IMR-90 (cell line): ENCODE measurements around the gene CD82. TPM values are rescaled to one million over a fixed set of nuclear protein-coding genes. Genes with fewer than 3 reads are reported as not detected.

Experiments
- ATAC-seq: fragments of 200-7000 bp; cut with Tn5 transposase; 2 replicates; pipeline ENCODE4 v1.9.1; 2020; ENCODE audit warnings: low read depth, mild to moderate bottlenecking, moderate library complexity
- BruUV-seq: library from RNA; stranded (reverse); fragments of 400-500 nt; replicated peaks from 2 replicates; lab custom pipeline; 2021; lab: Mats Ljungman, UMichigan
- CTCF ChIA-PET: fragments of 300-600 bp; formaldehyde crosslinking; extraction: SDS; loops from one replicate; lab custom pipeline; 2021; ENCODE audit warnings: antibody characterized with exemption; lab: Yijun Ruan, JAX
- POLR2A ChIA-PET: fragments of 300-600 bp; sonication (Branson Sonifier 250); formaldehyde crosslinking; loops from one replicate; lab custom pipeline; 2022; ENCODE audit warnings: antibody characterized with exemption; ENCODE audit not compliant: unreplicated experiment; lab: Charles Lee
- DNase-seq: peaks from one replicate; pipeline ENCODE4 v3.0.0; 2013
- H2AFZ ChIP-seq: replicated peaks from 2 replicates; pipeline ENCODE3; 2013; ENCODE audit warnings: low read length, mild to moderate bottlenecking; ENCODE audit not compliant: poor library complexity
- H2AK5ac ChIP-seq: 2 replicates; pipeline ENCODE4 v1.6.1; 2013; ENCODE audit warnings: low read depth, low read length, inconsistent platforms
- H2AK9ac ChIP-seq: replicated peaks from 2 replicates; pipeline ENCODE3; 2013; ENCODE audit warnings: mild to moderate bottlenecking, low read depth, low read length, moderate library complexity; ENCODE audit not compliant: poor library complexity
- H2BK120ac ChIP-seq: 2 replicates; pipeline ENCODE4 v1.6.1; 2013; ENCODE audit warnings: low read depth, low read length, inconsistent platforms
- H2BK15ac ChIP-seq: 3 replicates; pipeline ENCODE4 v1.6.1; 2013; ENCODE audit warnings: low read depth, low read length, inconsistent platforms
- H2BK20ac ChIP-seq: 2 replicates; pipeline ENCODE4 v1.6.1; 2013; ENCODE audit warnings: low read depth, mild to moderate bottlenecking, inconsistent platforms, low read length, moderate library complexity
- H2BK5ac ChIP-seq: 2 replicates; pipeline ENCODE4 v1.6.1; 2013; ENCODE audit warnings: mild to moderate bottlenecking, low read depth, low read length, inconsistent platforms; ENCODE audit not compliant: poor library complexity, severe bottlenecking
- H3K14ac ChIP-seq: replicated peaks from 2 replicates; pipeline ENCODE4 v1.6.1; 2013; ENCODE audit warnings: low read depth, low read length, inconsistent platforms
- H3K18ac ChIP-seq: 2 replicates; pipeline ENCODE4 v1.6.1; 2013; ENCODE audit warnings: low read depth, low read length, control low read depth
- H3K23ac ChIP-seq: 2 replicates; pipeline ENCODE4 v1.6.1; 2013; ENCODE audit warnings: low read depth, low read length, inconsistent platforms
- H3K27ac ChIP-seq: 2 replicates; pipeline ENCODE4 v1.5.1; 2013; ENCODE audit warnings: mild to moderate bottlenecking, control low read depth, low read length; ENCODE audit not compliant: insufficient read depth
- H3K27me3 ChIP-seq: 2 replicates; pipeline ENCODE4 v1.6.1; 2013; ENCODE audit warnings: low read length; ENCODE audit not compliant: control insufficient read depth, insufficient read depth
- H3K36me3 ChIP-seq: 2 replicates; pipeline ENCODE4 v1.6.1; 2013; ENCODE audit warnings: low read length, mixed read lengths; ENCODE audit not compliant: control insufficient read depth, insufficient read depth
- H3K4ac ChIP-seq: 2 replicates; pipeline ENCODE4 v1.6.1; 2013; ENCODE audit warnings: low read depth, low read length, inconsistent platforms
- H3K4me1 ChIP-seq: 2 replicates; pipeline ENCODE4 v1.6.1; 2013; ENCODE audit warnings: low read length, mixed read lengths; ENCODE audit not compliant: control insufficient read depth, insufficient read depth
- H3K4me2 ChIP-seq: 2 replicates; pipeline ENCODE4 v1.6.1; 2013; ENCODE audit warnings: low read depth, mild to moderate bottlenecking, control low read depth, low read length, moderate library complexity
- H3K4me3 ChIP-seq: 2 replicates; pipeline ENCODE4 v1.5.1; 2013; ENCODE audit warnings: low read depth, mild to moderate bottlenecking, control low read depth, low read length, moderate library complexity; ENCODE audit not compliant: insufficient read depth
- H3K56ac ChIP-seq: 2 replicates; pipeline ENCODE4 v1.6.1; 2013; ENCODE audit warnings: low read length, inconsistent platforms; ENCODE audit not compliant: insufficient read depth; ENCODE audit errors: extremely low read depth
- H3K79me1 ChIP-seq, 2 experiments: 2 replicates each; pipeline ENCODE4 v1.6.1; 2013; ENCODE audit warnings: low read length in 2 of 2, inconsistent platforms in 1 of 2, low read depth in 1 of 2
- H3K9ac ChIP-seq: 2 replicates; pipeline ENCODE4 v1.6.1; 2013; ENCODE audit warnings: low read depth, low read length, control low read depth
- H3K9me1 ChIP-seq: 2 replicates; pipeline ENCODE4 v1.6.1; 2013; ENCODE audit warnings: low read length, inconsistent platforms; ENCODE audit not compliant: insufficient read depth
- H3K9me3 ChIP-seq: 2 replicates; pipeline ENCODE4 v1.6.1; 2013; ENCODE audit warnings: low read length; ENCODE audit not compliant: control insufficient read depth, insufficient read depth
- H4K20me1 ChIP-seq: 2 replicates; pipeline ENCODE4 v1.6.1; 2013; ENCODE audit warnings: low read length, inconsistent platforms; ENCODE audit not compliant: insufficient read depth
- H4K5ac ChIP-seq: 2 replicates; pipeline ENCODE4 v1.6.1; 2013; ENCODE audit warnings: mild to moderate bottlenecking, low read depth, low read length, control low read depth
- H4K8ac ChIP-seq, 2 experiments: 2 replicates each; pipeline ENCODE4 v1.6.1; 2013; ENCODE audit warnings: low read depth in 2 of 2, low read length in 2 of 2, control low read depth in 1 of 2, inconsistent platforms in 1 of 2
- H4K91ac ChIP-seq: 2 replicates; pipeline ENCODE4 v1.6.1; 2013; ENCODE audit warnings: low read depth, low read length, inconsistent platforms; ENCODE audit not compliant: insufficient read depth
- BHLHE40 ChIP-seq: fragments of 150-350 bp; IDR thresholded peaks from 2 replicates; pipeline ENCODE4 v1.6.1; 2016; ENCODE audit warnings: mild to moderate bottlenecking, low read depth, low read length
- CEBPB ChIP-seq: IDR thresholded peaks from 2 replicates; pipeline ENCODE4 v1.6.1; 2012; ENCODE audit warnings: low read depth, low read length, improper control_type of control experiment
- CHD1 ChIP-seq: IDR thresholded peaks from 2 replicates; pipeline ENCODE4 v1.6.1; 2012; ENCODE audit warnings: low read depth, low read length, improper control_type of control experiment
- FOS ChIP-seq: fragments of 150-350 bp; IDR thresholded peaks from 2 replicates; pipeline ENCODE4 v1.6.1; 2016; ENCODE audit warnings: low read depth, low read length
- MAFK ChIP-seq: IDR thresholded peaks from 2 replicates; pipeline ENCODE4 v1.6.1; 2012; ENCODE audit warnings: low read depth, low read length, improper control_type of control experiment
- MAZ ChIP-seq: IDR thresholded peaks from 2 replicates; pipeline ENCODE4 v1.6.1; 2012; ENCODE audit warnings: low read depth, mild to moderate bottlenecking, low read length, improper control_type of control experiment, moderate library complexity, borderline replicate concordance
- MXI1 ChIP-seq: IDR thresholded peaks from 2 replicates; pipeline ENCODE4 v1.6.1; 2012; ENCODE audit warnings: low read depth, mild to moderate bottlenecking, low read length, moderate library complexity, borderline replicate concordance
- NFE2L2 ChIP-seq: fragments of 150-350 bp; IDR thresholded peaks from 2 replicates; pipeline ENCODE4 v1.6.1; 2016; ENCODE audit warnings: low read depth, mild to moderate bottlenecking, low read length
- POLR2A ChIP-seq: IDR thresholded peaks from 2 replicates; pipeline ENCODE4 v1.6.1; 2012; ENCODE audit warnings: mild to moderate bottlenecking, low read depth, low read length
- RAD21 ChIP-seq: IDR thresholded peaks from 2 replicates; pipeline ENCODE4 v1.6.1; 2012; ENCODE audit warnings: low read length, improper control_type of control experiment
- RCOR1 ChIP-seq: IDR thresholded peaks from 2 replicates; pipeline ENCODE4 v1.6.1; 2012; ENCODE audit warnings: mild to moderate bottlenecking, low read length, improper control_type of control experiment; ENCODE audit not compliant: insufficient replicate concordance
- SMC3 ChIP-seq: fragments of 150-350 bp; IDR thresholded peaks from 2 replicates; pipeline ENCODE4 v1.6.1; 2016; ENCODE audit warnings: low read depth, mild to moderate bottlenecking, antibody characterized with exemption, low read length, moderate library complexity
- WGBS, 2 experiments: methylation state at CpG; one replicate each; pipeline versions ENCODE4 v1.1.5 to v1.1.7; 2013; ENCODE audit warnings: missing lambda C conversion rate in 2 of 2; ENCODE audit not compliant: insufficient read length in 1 of 2; ENCODE audit errors: extremely low coverage in 2 of 2; 5-methylcytosine and 5-hydroxymethylcytosine counted together
- dilution Hi-C: fragments of 300-500 bp; cut with HindIII; formaldehyde crosslinking; loops from one replicate; pipeline ENCODE4 v1.14.3; 2018; ENCODE audit warnings: low sequenced_read_pairs; ENCODE audit not compliant: unreplicated experiment
- in situ Hi-C: fragments of 300-500 bp; cut with MboI; formaldehyde crosslinking; loops from 3 replicates; pipeline ENCODE4 v1.14.3; 2019; ENCODE audit warnings: low sequenced_read_pairs, inconsistent platforms, mixed read lengths
- intact Hi-C: fragments of 100-400 bp; cut with micrococcal nuclease; formaldehyde crosslinking; loops from 2 replicates; pipeline ENCODE4 v1.10.0; 2022
- polyA plus RNA-seq, 3 experiments: library from polyadenylated mRNA; depleted of rRNA; stranded (reverse); fragments of >200 nt; gene quantifications; 2 replicates each; pipeline ENCODE4 v1.2.3, GENCODE V29; 2012; ENCODE audit warnings: low replicate concordance in 1 of 3
- total RNA-seq: library from RNA; depleted of rRNA; stranded (reverse); fragments of >200 nt; gene quantifications from 2 replicates; pipeline ENCODE4 v1.2.3, GENCODE V29; 2012
- TF ChIP-seq, protein P1 (sequence below): fragments of 150-350 bp; IDR thresholded peaks from 2 replicates; pipeline ENCODE4 v1.6.1; 2017; ENCODE audit warnings: mild to moderate bottlenecking, antibody characterized with exemption, low read length, low read depth
- TF ChIP-seq, protein P2 (sequence below): fragments of 150-350 bp; IDR thresholded peaks from 2 replicates; pipeline ENCODE4 v1.6.1; 2016; ENCODE audit warnings: low read depth, mild to moderate bottlenecking, low read length, moderate library complexity, borderline replicate concordance
- TF ChIP-seq, protein P3 (sequence below): conservative IDR thresholded peaks from 2 replicates; pipeline ENCODE4 v1.5.1; 2012; ENCODE audit warnings: mild to moderate bottlenecking, low read depth, low read length, improper control_type of control experiment

CD82 gene
- total and polyA plus RNA-seq, 2 of the 4 experiments (the other 2 are of a cell fraction): 32.8 to 49.4 TPM

DNA sequence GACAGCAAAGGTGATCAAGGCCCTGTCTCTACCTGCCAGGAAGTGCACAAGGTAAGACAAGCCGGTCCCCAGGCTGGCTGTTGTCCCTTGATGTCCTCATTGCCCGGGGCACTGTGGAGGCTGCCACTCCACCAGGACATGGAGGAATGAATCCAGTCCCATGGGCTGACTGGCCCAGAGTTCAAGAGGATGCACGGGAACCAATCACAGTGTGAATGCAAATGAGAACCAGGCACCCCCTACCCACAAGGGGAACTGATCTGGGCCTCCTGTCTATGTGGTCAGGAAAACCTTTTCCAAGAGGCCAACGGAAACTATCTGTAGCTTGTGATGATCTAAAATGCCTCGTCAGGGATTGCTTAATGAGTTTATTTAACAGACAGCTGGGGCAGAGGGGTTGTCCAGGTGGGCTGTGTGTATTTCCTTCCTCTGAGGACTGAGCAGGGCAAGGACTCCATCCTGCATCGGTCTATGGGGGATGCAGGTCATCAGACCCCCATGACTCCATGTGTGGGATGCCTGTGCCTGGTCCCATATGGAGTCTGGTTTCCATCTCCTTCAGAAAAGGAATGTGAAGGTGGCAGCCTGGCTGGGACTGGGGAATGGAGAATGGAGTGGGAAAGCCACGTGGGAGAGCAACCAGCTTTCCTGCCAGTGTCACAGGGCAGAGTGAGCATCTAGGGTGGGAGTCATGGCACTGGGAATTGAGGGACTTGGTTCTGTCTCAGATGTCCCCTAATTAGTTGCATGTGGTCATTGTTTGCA is 60.5 kb downstream of the CD82 start:
- Histone ChIP-seq H3K9me1 (no peaks in the 10 kb centered on the region), H3K23ac (no peak overlapping the region), H3K79me1 (no peaks in the 10 kb centered on the region), H4K8ac (no peak overlapping the region), H2BK20ac (no peak overlapping the region), H2BK15ac (no peak overlapping the region), H3K14ac (no peak overlapping the region), H3K9ac (no peak overlapping the region), H2BK5ac (no peak overlapping the region), H2AFZ (no peak overlapping the region), H3K18ac (no peak overlapping the region), H2BK120ac (no peak overlapping the region), H3K4me3 (no peak overlapping the region), H3K27me3 (peaks cover 10% of the 10 kb centered on the region), H3K56ac (no peak overlapping the region), H3K36me3 (no peaks in the 10 kb centered on the region), H3K4ac (no peak overlapping the region), H3K4me1 (peaks cover 5% of the 10 kb centered on the region; the same call in 1 of the 2 replicates), H4K5ac (no peak overlapping the region), H2AK9ac (no peak overlapping the region), H3K27ac (no peak overlapping the region), H4K91ac (no peak overlapping the region), H2AK5ac (no peak overlapping the region), H3K4me2 (no peak overlapping the region), H3K9me3 (0 out of 2 replicates have a peak, but pooled peaks cover 2% of the 10 kb centered on the region), H4K20me1 (0 out of 2 replicates have a peak, but pooled peaks cover 3% of the 10 kb centered on the region)
- ChIA-PET CTCF (interaction anchor here (0.7 to 1.0 kb wide), 2 partner anchors 9 to 477 kb away, joined by 3 read pairs; no protein-coding TSS in a partner anchor), POLR2A (no interaction called here)
- ATAC-seq: no peak
- 81% methylated on average over 2 of the region's 7 CpGs; no CpG with 5 or more reads in 1 of the 2 experiments for WGBS, 2 experiments
- DNase-seq: no peak
- dilution Hi-C loops (no loop called here), in situ Hi-C loops (loop anchor here (5.0 kb wide), 1 partner anchor 86 kb away; no protein-coding TSS in a partner anchor), intact Hi-C loops (no loop called here)
- no TSS peak for BruUV-seq
- TF ChIP-seq SMC3 (no peak), CEBPB (no peak), RCOR1 (no peak), MXI1 (no peak), FOS (no peak), POLR2A (no peak), BHLHE40 (no peak), NFE2L2 (no peak), RAD21 (no peak), MAFK (no peak), CHD1 (no peak), MAZ (no peak)
- TF ChIP-seq, protein P1, sequence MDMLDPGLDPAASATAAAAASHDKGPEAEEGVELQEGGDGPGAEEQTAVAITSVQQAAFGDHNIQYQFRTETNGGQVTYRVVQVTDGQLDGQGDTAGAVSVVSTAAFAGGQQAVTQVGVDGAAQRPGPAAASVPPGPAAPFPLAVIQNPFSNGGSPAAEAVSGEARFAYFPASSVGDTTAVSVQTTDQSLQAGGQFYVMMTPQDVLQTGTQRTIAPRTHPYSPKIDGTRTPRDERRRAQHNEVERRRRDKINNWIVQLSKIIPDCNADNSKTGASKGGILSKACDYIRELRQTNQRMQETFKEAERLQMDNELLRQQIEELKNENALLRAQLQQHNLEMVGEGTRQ: no peak
- TF ChIP-seq, protein P2, sequence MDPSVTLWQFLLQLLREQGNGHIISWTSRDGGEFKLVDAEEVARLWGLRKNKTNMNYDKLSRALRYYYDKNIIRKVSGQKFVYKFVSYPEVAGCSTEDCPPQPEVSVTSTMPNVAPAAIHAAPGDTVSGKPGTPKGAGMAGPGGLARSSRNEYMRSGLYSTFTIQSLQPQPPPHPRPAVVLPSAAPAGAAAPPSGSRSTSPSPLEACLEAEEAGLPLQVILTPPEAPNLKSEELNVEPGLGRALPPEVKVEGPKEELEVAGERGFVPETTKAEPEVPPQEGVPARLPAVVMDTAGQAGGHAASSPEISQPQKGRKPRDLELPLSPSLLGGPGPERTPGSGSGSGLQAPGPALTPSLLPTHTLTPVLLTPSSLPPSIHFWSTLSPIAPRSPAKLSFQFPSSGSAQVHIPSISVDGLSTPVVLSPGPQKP: no peak
- TF ChIP-seq, protein P3, sequence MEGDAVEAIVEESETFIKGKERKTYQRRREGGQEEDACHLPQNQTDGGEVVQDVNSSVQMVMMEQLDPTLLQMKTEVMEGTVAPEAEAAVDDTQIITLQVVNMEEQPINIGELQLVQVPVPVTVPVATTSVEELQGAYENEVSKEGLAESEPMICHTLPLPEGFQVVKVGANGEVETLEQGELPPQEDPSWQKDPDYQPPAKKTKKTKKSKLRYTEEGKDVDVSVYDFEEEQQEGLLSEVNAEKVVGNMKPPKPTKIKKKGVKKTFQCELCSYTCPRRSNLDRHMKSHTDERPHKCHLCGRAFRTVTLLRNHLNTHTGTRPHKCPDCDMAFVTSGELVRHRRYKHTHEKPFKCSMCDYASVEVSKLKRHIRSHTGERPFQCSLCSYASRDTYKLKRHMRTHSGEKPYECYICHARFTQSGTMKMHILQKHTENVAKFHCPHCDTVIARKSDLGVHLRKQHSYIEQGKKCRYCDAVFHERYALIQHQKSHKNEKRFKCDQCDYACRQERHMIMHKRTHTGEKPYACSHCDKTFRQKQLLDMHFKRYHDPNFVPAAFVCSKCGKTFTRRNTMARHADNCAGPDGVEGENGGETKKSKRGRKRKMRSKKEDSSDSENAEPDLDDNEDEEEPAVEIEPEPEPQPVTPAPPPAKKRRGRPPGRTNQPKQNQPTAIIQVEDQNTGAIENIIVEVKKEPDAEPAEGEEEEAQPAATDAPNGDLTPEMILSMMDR: no peak
